PC-9 (cell line): ENCODE data around the gene TRIM38. TPM values are rescaled to one million over a fixed set of nuclear protein-coding genes. Genes with fewer than 3 reads are reported as not detected.
"Not testable (repeated sequence)": the region's sequence is repeated elsewhere in the genome, so short reads cannot be mapped to it uniquely, and the experiment has no call there.

ENCODE experiments used
- BruUV-seq: library from RNA; stranded (reverse); fragments of 400-500 nt; replicated peaks from 2 replicates; lab custom pipeline; 2021; lab: Mats Ljungman, UMichigan
- CTCF ChIA-PET: fragments of 300-600 bp; sonication (Branson Sonifier 250); formaldehyde crosslinking; loops from one replicate; lab custom pipeline; 2022; ENCODE audit warnings: antibody characterized with exemption; lab: Charles Lee
- POLR2A ChIA-PET: fragments of 300-600 bp; sonication (Branson Sonifier 250); formaldehyde crosslinking; loops from one replicate; lab custom pipeline; 2022; ENCODE audit warnings: antibody characterized with exemption; ENCODE audit not compliant: unreplicated experiment; lab: Charles Lee
- DNase-seq, 2 experiments: peaks; one replicate each; pipeline versions ENCODE4 v3.0.0 to v3.0.0-alpha.2; 2015 to 2022; ENCODE audit warnings: mixed read lengths in 1 of 2
- H2AFZ ChIP-seq: fragments of 200-600 bp; sonication (generic); 2 replicates; pipeline ENCODE4 v1.8.1; 2017; ENCODE audit warnings: antibody characterized with exemption
- H3F3A ChIP-seq: fragments of 200-600 bp; sonication (generic); 2 replicates; pipeline ENCODE4 v1.8.1; 2017; ENCODE audit warnings: antibody characterized with exemption, mild to moderate bottlenecking, low read depth; ENCODE audit not compliant: insufficient read depth
- H3K27ac ChIP-seq: fragments of 200-600 bp; sonication (generic); 2 replicates; pipeline ENCODE4 v1.6.1; 2016; ENCODE audit warnings: mixed run types
- H3K27me3 ChIP-seq: fragments of 200-600 bp; sonication (generic); 2 replicates; pipeline ENCODE4 v1.6.1; 2016; ENCODE audit warnings: low read depth, mixed run types; ENCODE audit not compliant: insufficient read depth
- H3K36me3 ChIP-seq: fragments of 200-600 bp; sonication (generic); 2 replicates; pipeline ENCODE4 v1.6.1; 2016; ENCODE audit warnings: low read depth, mixed run types
- H3K4me1 ChIP-seq: fragments of 200-600 bp; sonication (generic); replicated peaks from 2 replicates; pipeline ENCODE4 v1.6.1; 2016; ENCODE audit warnings: mixed run types; ENCODE audit not compliant: insufficient read depth
- H3K4me2 ChIP-seq: fragments of 200-600 bp; sonication (generic); 2 replicates; pipeline ENCODE4 v1.6.1; 2017; ENCODE audit warnings: mixed run types
- H3K4me3 ChIP-seq: fragments of 200-600 bp; sonication (generic); 2 replicates; pipeline ENCODE4 v1.6.1; 2016; ENCODE audit warnings: mixed run types
- H3K79me2 ChIP-seq: fragments of 200-600 bp; sonication (generic); 2 replicates; pipeline ENCODE4 v1.6.1; 2017; ENCODE audit warnings: low read depth, mixed run types
- H3K9me2 ChIP-seq: fragments of 200-600 bp; sonication (generic); 2 replicates; pipeline ENCODE4 v1.8.1; 2017; ENCODE audit warnings: mild to moderate bottlenecking; ENCODE audit not compliant: insufficient read depth
- H3K9me3 ChIP-seq: fragments of 200-600 bp; sonication (generic); 2 replicates; pipeline ENCODE4 v1.8.1; 2016; ENCODE audit warnings: low read depth; ENCODE audit not compliant: insufficient read depth
- H4K20me1 ChIP-seq: fragments of 200-600 bp; sonication (generic); 2 replicates; pipeline ENCODE4 v1.8.1; 2017; ENCODE audit not compliant: insufficient read depth
- CTCF ChIP-seq: fragments of 200-600 bp; sonication (generic); conservative IDR thresholded peaks from 2 replicates; pipeline ENCODE4 v1.6.1; 2017; ENCODE audit warnings: mixed run types, antibody characterized with exemption, mild to moderate bottlenecking, moderate library complexity
- EZH2 ChIP-seq: fragments of 200-600 bp; sonication (generic); IDR thresholded peaks from 2 replicates; pipeline ENCODE4 v1.8.0; 2017; ENCODE audit warnings: antibody characterized with exemption, low read depth
- intact Hi-C: fragments of 100-400 bp; cut with micrococcal nuclease; formaldehyde crosslinking; loops from one replicate; pipeline ENCODE4 v1.10.0; 2022; ENCODE audit not compliant: unreplicated experiment
- total RNA-seq: library from RNA; stranded (reverse); gene quantifications from 2 replicates; pipeline ENCODE4 v1.2.3, GENCODE V29; 2021

TRIM38 gene
- total RNA-seq, 1 experiment from 2014 or later, result 31.3 TPM

- H3K27ac ChIP-seq, result no peak overlapping the region
- H4K20me1 ChIP-seq, result no peaks in the 10 kb centered on the region
- peaks cover 4% of the 10 kb centered on the region; the same call in 1 of the 2 replicates for H3F3A ChIP-seq
- H3K4me2 ChIP-seq, result no peak overlapping the region
- no TSS peak for BruUV-seq
- CTCF ChIA-PET, result no interaction called here
- 0 out of 2 replicates have a peak, but pooled peaks cover 4% of the 10 kb centered on the region for H3K4me1 ChIP-seq
- H3K9me3 ChIP-seq, result no peaks in the 10 kb centered on the region
- H3K36me3 ChIP-seq, result no peaks in the 10 kb centered on the region
- no peak for DNase-seq
- no peak for TF ChIP-seq CTCF
- no peak for TF ChIP-seq EZH2
- POLR2A ChIA-PET, result interaction anchor here (0.5 to 0.6 kb wide), 2 partner anchors 160 to 167 kb away, joined by 3 read pairs; a partner anchor contains a TSS
- no peaks in the 10 kb centered on the region for H3K79me2 ChIP-seq
- no peak overlapping the region for H3K4me3 ChIP-seq
- H3K9me2 ChIP-seq, result no peaks in the 10 kb centered on the region
- H2AFZ ChIP-seq, result no peak overlapping the region
- intact Hi-C loops, result no loop called here
- no peaks in the 10 kb centered on the region for H3K27me3 ChIP-seq
Observed at GRCh38 chr6:25997921-25998320, 35.3 kb downstream of the TRIM38 start.

GRCh38 chr6:25998379-25998778 is 35.8 kb downstream of the TRIM38 start:
- Histone ChIP-seq H2AFZ (no peak overlapping the region), H4K20me1 (no peaks in the 10 kb centered on the region), H3K79me2 (no peaks in the 10 kb centered on the region), H3K9me3 (no peaks in the 10 kb centered on the region), H3F3A (peaks cover 4% of the 10 kb centered on the region; the same call in 1 of the 2 replicates), H3K27me3 (no peaks in the 10 kb centered on the region), H3K4me2 (no peak overlapping the region), H3K27ac (no peak overlapping the region), H3K4me1 (0 out of 2 replicates have a peak, but pooled peaks cover 1% of the 10 kb centered on the region), H3K9me2 (no peaks in the 10 kb centered on the region), H3K4me3 (no peak overlapping the region), H3K36me3 (no peaks in the 10 kb centered on the region)
- CTCF ChIA-PET, result no interaction called here
- intact Hi-C loops, result no loop called here
- POLR2A ChIA-PET, result interaction anchor here (0.6 kb wide), 1 partner anchor 105 kb away, joined by 13 read pairs; no protein-coding TSS in a partner anchor
- no peak for TF ChIP-seq EZH2
- TF ChIP-seq CTCF, result no peak
- BruUV-seq, result no TSS peak
- no peak for DNase-seq

- H3K27me3 ChIP-seq, H2AFZ ChIP-seq, POLR2A ChIA-PET, H3K4me2 ChIP-seq, intact Hi-C loops, H4K20me1 ChIP-seq, H3K9me2 ChIP-seq, H3K4me3 ChIP-seq, H3K27ac ChIP-seq, DNase-seq, H3K4me1 ChIP-seq, BruUV-seq, H3K36me3 ChIP-seq, H3K79me2 ChIP-seq, H3K9me3 ChIP-seq, CTCF ChIA-PET, H3F3A ChIP-seq: not testable (repeated sequence)
Observed at GRCh38 chr6:25999225-25999624, 36.6 kb downstream of the TRIM38 start.
